Kidney (tissue), 14 donors: ENCODE measurements around the gene PCLO. TPM values are rescaled to one million over a fixed set of nuclear protein-coding genes. Genes with fewer than 3 reads are reported as not detected.

Experiments used
- DNase-seq, 5 donors: peaks; one replicate each; pipeline ENCODE4 v3.0.0-alpha.2; 2013 to 2020
- FAIRE-seq: peaks from 2 replicates; lab custom pipeline; 2012; peaks lifted over from hg19 to GRCh38; lab: Jason Lieb, UNC
- H3K27ac ChIP-seq, 2 donors: one replicate each; pipeline ENCODE4 v1.7.0; 2013; ENCODE audit warnings: low read depth in 2 of 2, low read length in 2 of 2, inconsistent platforms in 1 of 2
- H3K27me3 ChIP-seq: one replicate; pipeline ENCODE4 v1.7.1; 2013; ENCODE audit warnings: low read length, inconsistent platforms; ENCODE audit not compliant: control insufficient read depth, insufficient read depth
- H3K36me3 ChIP-seq, 3 donors: one replicate each; pipeline versions ENCODE4 v1.7.0 to v1.7.1; 2013; ENCODE audit warnings: low read length in 3 of 3, control low read depth in 1 of 3, inconsistent platforms in 1 of 3; ENCODE audit not compliant: insufficient read depth in 3 of 3, control insufficient read depth in 2 of 3
- H3K4me1 ChIP-seq, 3 donors: one replicate each; pipeline versions ENCODE4 v1.7.0 to v1.7.1; 2013; ENCODE audit warnings: low read length in 3 of 3, inconsistent platforms in 1 of 3, low read depth in 1 of 3; ENCODE audit not compliant: control insufficient read depth in 2 of 3, insufficient read depth in 2 of 3
- H3K4me3 ChIP-seq, 3 donors: one replicate each; pipeline versions ENCODE4 v1.7.0 to v1.8.1; 2013; ENCODE audit warnings: low read length in 3 of 3, control low read depth in 1 of 3, inconsistent platforms in 1 of 3
- H3K9ac ChIP-seq, 3 donors: one replicate each; pipeline versions ENCODE4 v1.7.0 to v1.7.1; 2013; ENCODE audit warnings: low read length in 3 of 3, control low read depth in 1 of 3, inconsistent platforms in 1 of 3
- H3K9me3 ChIP-seq, 3 donors: one replicate each; pipeline versions ENCODE4 v1.7.0 to v1.7.1; 2013; ENCODE audit warnings: low read length in 3 of 3, control low read depth in 1 of 3, inconsistent platforms in 1 of 3; ENCODE audit not compliant: control insufficient read depth in 2 of 3, insufficient read depth in 1 of 3
- CTCF ChIP-seq: IDR thresholded peaks from 3 replicates; pipeline ENCODE4 v1.5.1; 2012; ENCODE audit warnings: mild to moderate bottlenecking, moderate library complexity, borderline replicate concordance; ENCODE audit not compliant: insufficient read depth; ENCODE audit errors: extremely low read depth
- intact Hi-C: fragments of 100-400 bp; cut with DNase I; formaldehyde crosslinking; loops from one replicate; pipeline ENCODE4 v1.11.1; 2022
- polyA plus RNA-seq: library from polyadenylated mRNA; stranded (reverse); fragments of 350-450 nt; fragmentation: Illumina TruSeq; extraction: RNeasy Lipid Tissue Mini Kit (QIAGEN cat#74804); gene quantifications from one replicate; pipeline ENCODE4 v1.2.3, GENCODE V29; 2014; ENCODE audit warnings: low read depth, low replicate concordance; ENCODE audit not compliant: insufficient read depth
- total RNA-seq: library from RNA; stranded (reverse); fragmentation: NEBNext Ultra II Directional; extraction: Animal tissue kit (Norgen Biotek cat#: 25700); gene quantifications from one replicate; pipeline ENCODE4 v1.2.1, GENCODE V29; 2021
- donor health status: control.
- donor health status: control.
- donor health status: control.
- donor health status: control.
- donor health status: control.
- donor health status: DM: yes; HTN: yes; CAD: no.
- donor health status: Normal renal cell carcinoma (clear cell type).

PCLO gene
- total and polyA plus RNA-seq, 2 donors from 2014 or later, result 4.0 to 12.0 TPM

- intact Hi-C loops, result no loop called here
- TF ChIP-seq CTCF, result peak; percentile 9
- no peaks in the 10 kb centered on the region for H3K27me3 ChIP-seq
- DNase-seq, result no peak
- FAIRE-seq, result no peak
- no peaks in the 10 kb centered on the region for H3K4me1 ChIP-seq
- H3K9me3 ChIP-seq, result no peaks in the 10 kb centered on the region
- no peaks in the 10 kb centered on the region for H3K36me3 ChIP-seq
- H3K27ac ChIP-seq, result no peak overlapping the region
- no peak overlapping the region for H3K4me3 ChIP-seq
- H3K9ac ChIP-seq, result no peak overlapping the region
These were observed 89.8 kb downstream of the PCLO start for GRCh38 chr7:83072576-83073517.

GRCh38 chr7:83065714-83066113 lies 97.0 kb downstream of the PCLO start:
- FAIRE-seq, result no peak
- H3K27ac ChIP-seq, result no peak overlapping the region
- no peaks in the 10 kb centered on the region for H3K4me1 ChIP-seq
- H3K36me3 ChIP-seq, result no peaks in the 10 kb centered on the region
- DNase-seq, result no peak
- H3K9me3 ChIP-seq, result no peaks in the 10 kb centered on the region
- H3K9ac ChIP-seq, result no peak overlapping the region
- intact Hi-C loops, result no loop called here
- H3K27me3 ChIP-seq, result no peaks in the 10 kb centered on the region
- TF ChIP-seq CTCF, result no peak
- no peak overlapping the region for H3K4me3 ChIP-seq

DNA sequence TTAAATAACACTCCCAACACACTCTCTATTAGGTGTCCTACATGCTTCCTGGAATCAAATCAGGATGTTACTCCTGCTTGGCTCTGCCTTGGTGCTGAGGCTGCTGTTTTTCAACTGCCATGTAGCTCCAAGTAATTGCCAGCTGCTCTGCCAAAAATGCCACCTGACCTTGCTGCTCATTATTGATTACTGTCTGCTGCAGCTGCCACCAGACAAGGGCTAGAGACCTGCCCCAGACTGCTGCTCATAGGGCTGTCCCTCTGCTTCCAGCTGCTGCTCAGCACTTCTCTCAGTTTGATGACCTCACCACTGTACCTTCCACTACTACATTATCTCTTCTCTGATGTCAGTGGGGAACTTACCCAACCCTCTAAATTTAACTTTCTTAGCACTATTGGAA lies 102.5 kb downstream of the PCLO start:
- Histone ChIP-seq H3K9me3 (no peaks in the 10 kb centered on the region), H3K4me1 (no peaks in the 10 kb centered on the region), H3K27ac (no peak overlapping the region), H3K4me3 (no peak overlapping the region), H3K9ac (no peak overlapping the region), H3K27me3 (no peaks in the 10 kb centered on the region), H3K36me3 (no peaks in the 10 kb centered on the region)
- intact Hi-C loops, result no loop called here
- FAIRE-seq (no peak), DNase-seq (peak in 1 of 5 donors; percentile 29)
- no peak for TF ChIP-seq CTCF
